GM19025 (cell line): Measurements from ENCODE around the gene RHOD.
A peak's percentile ranks its signal among the peaks of the same experiment; 100 is the strongest.

ENCODE experiments used
- ATAC-seq: cut with Tn5 transposase; IDR thresholded peaks from one replicate; pipeline ENCODE4 v1.9.1; 2021; ENCODE audit warnings: mild to moderate bottlenecking, low read depth, moderate library complexity; ENCODE audit not compliant: unreplicated experiment

RHOD gene

DNA sequence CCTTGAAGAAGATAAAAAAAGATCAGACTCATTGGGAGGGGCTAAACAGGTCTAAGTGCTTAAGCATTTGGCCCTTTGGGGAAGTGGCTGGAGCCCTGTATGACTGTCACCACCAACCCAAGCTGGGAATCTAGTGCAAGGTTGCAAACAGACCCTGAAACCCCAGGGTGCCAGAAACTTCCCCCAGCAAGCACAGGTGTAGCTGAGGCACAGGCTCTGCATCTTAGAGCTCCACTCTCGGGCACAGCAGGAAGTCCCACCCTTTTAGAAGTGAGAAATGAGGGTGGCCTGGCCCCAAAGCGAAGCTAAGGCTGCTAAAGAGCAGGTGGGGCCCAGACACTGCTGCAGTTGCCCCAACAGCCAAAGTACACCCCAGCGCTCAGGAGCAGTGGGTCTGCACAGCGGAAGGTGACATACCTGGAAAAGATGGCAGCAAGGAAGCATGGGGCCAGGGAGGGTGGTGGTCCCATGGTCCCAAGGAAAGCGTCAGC is 56.6 kb downstream of the RHOD start:
- peak; percentile 68 for ATAC-seq

DNA sequence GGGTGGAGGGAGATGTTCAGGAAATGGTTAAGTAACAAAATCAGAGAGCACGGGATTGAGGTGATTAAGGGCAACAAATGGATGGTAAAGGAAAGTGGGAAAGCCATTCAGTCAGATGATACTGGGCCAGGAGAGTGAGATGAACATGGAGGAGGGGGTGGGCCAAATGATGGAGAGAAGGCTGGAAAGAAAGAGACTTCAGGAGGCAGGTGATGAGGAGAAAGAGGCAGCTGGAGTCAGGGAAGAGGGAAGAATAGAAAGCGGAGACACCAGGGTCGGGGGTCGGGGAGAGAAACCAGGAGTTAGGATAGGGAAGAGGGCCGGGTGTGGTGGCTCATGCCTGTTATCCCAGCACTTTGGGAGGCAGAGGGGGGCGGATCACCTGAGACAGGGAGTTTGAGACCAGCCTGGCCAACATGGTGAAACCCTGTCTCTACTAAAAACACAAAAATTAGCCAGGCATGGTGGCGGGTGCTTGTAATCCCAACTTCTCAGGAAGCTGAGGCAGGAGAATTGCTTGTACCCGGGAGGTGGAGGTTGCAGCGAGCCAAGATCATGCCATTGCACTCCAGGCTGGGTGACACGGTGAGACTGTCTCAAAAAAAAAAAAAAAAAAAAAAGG is 57.7 kb downstream of the RHOD start:
- ATAC-seq, result no peak

DNA sequence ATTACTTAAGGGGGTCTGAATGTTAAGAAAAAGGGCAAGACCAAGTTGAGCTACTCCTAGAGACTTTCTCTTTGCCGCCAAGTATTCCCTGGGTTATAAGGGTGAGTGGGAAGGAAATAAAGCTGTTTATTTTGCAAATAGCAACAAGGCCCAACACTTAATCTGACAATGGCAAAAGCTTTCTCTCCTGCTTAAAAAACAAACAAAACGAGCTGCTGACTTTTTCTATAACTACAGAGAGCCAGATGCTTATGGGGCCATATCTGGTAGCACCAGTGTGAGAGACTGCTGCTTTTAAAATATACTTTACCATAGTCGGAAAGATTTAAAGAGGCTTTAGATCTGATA is 60.1 kb downstream of the RHOD start:
- ATAC-seq, result no peak

DNA sequence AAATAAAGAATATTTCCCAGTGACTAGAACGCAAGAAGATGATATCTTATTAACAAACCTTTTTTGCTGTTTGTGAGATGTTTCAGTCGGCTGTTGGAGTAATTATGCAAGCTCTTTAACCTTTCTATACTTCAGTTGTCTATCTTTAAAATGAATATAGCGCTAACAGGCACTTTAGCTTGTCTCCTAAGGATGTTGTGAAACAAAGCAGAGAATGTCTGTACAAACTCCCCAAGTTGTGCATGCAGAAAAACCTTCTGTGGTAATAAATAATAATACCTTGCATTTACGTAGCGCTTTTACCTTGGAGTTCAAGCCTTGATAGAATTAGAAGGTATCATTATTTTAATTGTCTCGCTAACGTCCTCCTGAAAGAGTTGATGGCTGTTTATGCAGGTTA is 60.5 kb downstream of the RHOD start:
- no peak for ATAC-seq

DNA sequence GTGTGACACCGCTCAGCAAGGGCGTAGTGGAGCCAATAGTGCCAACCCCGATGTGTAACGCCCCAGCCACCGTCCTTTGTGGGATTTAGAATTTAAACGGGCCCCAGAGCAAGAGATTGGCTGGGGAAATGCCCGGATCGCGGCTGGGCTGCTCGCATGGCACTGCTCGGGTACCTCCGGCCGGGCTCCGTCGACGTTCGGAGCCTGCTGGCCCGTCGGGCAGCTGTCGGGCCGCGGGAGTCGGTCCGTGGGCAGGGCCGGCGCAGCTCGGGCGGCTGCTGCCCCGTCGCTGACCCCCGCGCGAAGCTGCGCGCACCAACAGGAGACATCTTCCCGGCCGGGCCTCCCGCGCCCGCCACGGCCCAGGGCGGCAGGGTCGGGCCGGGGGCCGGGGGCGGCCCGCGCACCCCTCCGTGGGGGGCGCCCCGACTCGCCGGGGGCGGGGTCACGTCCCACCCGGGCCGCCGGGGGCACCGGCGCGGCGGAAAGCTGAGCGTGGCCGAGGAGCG is 61.1 kb downstream of the RHOD start:
- ATAC-seq, result peak; percentile 3

DNA sequence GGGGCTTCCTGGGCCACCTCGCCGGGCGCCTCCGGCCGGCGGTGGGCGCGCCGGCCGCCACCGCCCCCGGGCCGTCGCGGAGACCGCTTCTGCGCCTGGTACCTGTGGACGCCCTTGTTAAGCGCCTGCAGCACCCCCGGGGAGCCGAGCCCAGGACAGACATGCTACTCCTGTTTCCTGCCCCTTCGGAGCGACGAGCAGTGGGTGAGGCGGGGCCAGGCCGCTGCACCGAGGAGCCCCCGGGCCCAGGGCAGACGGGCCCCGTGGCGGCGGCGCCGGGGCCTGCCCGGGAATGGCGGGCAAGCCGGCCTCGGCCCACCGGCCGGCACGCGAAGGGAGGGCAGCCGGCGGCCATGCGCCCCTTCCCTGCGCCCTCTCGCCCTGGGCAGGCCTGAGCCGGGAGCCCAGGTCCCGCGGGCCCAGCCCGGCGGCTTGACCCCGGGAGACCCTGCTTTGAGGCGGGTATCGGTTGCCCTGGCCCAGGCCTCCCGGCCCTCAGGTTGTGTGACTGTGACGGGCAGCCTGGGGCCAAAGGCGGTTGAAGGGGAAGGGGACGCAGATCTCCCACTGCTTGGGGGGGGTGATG is 61.6 kb downstream of the RHOD start:
- peak; percentile 7 for ATAC-seq

DNA sequence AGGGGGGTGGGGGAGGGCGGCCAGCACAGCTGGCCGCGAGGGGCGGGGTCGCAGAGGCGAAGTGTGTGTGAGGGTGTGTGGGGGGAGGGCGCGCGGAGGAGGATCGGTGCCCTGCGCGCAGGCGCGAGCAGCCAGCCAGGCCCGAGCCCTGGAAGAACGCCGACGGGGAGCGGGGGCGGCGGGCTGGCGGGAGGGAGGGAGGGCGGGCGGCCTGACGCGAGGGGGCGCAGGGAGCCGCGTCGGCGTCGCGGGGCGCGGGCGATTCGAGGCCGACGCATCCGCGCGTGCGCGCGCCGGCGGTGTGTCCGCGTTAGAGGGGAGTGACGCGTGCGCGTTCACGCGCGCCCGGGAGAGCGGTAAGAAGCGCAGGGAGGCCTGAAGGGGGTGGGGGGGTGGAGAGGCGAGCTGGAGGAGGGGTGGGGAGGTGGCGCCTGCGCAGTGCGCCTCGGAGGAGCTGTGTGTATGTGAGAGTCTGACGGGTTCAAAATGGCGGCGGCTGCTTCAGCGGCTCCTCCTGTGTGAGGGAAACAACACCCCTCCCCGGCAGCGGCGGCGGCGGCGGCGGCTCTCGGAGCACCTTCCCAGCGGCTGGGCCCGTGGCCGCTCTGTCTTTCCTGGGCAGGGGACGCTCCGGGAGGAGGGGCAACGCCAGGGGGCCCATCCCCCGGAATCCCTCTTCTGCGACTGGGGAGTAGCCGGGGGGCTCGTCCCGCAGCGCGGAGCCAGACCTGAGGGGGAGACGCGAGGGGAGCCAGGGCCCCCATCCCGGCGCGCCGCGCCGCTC is 62.3 kb downstream of the RHOD start, which contains the start of gene KDM2A:
Gene KDM2A, plus strand, starts transcription at position 463 of the 784 bp plus-strand sequence. CDS start 2,054 bp downstream, outside the sequence.
- ATAC-seq, result peak; percentile 71

DNA sequence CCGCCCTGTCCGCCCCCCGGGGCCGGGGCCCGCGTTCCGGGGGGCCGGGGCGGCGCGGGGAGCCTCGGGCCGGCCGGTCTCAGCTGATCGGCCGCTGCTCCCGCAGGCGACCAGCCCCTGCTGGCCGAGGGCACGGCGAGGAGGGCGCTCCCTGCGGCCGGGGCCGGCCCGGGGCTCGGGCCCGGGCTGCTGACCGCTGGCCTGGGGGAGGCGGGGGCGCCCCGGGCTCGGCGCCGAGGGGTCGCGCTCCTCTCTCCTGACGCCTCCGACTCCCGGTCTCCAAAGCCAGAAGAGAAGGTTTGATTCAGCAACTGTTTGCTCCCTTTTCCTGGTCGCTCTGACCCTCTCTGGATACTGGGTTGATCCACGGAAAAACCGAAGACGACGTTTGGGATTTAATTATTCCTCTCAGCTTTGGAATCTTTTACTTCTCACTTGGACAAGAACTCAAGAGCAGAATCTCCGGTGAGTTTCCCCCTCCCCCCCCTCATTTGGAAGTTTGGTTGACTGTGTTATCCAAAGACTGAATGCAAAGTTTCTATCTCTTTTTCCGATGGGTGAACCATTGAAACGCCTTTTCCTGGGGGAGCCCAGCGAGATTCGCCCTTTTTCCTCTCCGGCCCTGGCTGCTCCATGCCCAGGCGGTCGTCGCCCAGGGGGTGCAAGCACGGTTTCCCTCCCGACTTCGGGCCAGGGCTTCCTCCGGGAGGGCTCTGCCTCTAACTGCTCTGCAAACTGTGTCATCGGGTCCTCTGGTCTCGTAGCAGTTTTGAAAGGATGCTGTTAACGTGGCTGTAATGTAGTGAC is 63.1 kb downstream of the RHOD start:
- peak; percentile 5 for ATAC-seq

DNA sequence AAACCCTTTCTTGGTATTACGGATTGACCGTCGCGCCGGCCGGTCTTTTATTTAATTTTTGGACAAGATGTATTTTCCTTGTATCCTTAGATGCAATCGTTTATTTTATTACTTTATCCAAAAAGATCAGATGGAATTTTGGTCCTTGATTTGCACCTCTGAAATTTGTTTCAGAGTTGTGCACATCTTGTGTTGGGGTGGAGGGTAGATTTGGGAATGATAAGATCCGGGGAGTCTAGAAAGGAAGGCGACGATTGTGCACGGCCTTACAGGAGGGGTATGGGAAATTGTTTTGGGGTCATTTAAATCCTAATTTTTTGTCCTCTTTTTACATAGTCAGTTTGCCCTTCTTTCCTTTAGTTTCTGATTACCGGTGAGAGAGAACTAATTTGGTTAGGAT is 63.8 kb downstream of the RHOD start:
- ATAC-seq, result no peak

DNA sequence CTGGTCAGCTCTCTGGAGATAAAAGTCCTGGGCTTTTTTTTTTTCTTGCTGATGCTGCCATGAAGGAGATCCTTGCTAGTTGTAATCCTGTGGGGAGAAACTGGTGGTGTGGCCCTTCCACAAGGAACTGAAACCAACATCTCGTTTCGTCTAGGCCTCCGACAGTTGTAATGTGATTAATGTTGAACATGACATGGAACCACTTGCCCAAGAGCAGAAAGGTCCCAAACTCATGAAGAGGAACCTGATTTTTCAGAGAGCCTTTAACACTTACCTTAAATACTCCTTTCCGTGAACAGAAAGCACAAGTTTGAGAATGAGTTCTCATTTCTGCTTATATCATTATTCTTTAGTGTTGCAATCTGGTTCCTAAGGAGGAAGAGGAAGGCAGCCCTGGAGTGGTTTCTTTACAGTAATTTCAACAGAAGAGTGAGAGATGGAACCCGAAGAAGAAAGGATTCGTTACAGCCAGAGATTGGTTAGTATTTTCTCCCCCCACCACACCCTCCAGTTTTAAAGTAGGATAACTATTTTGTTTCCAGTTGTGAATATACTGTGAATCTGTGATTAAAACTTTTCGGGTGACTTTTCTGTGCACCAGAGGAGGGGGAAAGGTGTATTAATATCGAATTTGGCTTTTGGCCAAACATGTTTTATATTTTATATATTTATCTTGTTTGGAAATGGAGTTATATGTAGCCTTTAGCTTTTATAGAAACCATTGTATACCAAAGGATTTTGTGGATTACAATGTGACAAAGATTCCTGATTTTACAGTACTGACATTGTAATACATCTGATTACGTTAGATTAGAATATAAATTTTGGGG is 64.4 kb downstream of the RHOD start:
- ATAC-seq, result no peak
